SK-N-SH (cell line): ENCODE results near the gene ADCY7. TPM values are rescaled to one million over a fixed set of nuclear protein-coding genes. Genes with fewer than 3 reads are reported as not detected.

Source experiments
- CTCF ChIA-PET: fragments of 300-600, 350-600 bp; formaldehyde crosslinking; extraction: SDS; loops from one replicate; lab custom pipeline; 2021; lab: Yijun Ruan, JAX
- POLR2A ChIA-PET: fragments of 350-600 bp; sonication (Branson Sonifier 250); formaldehyde crosslinking; extraction: SDS; loops from one replicate; lab custom pipeline; 2020; ENCODE audit warnings: antibody characterized with exemption, inconsistent platforms; lab: Yijun Ruan, JAX
- DNase-seq: peaks from one replicate; pipeline ENCODE4 v3.0.0; 2012
- H2AFZ ChIP-seq: fragments of 200-600 bp; sonication (generic); 2 replicates; pipeline ENCODE4 v1.8.1; 2016; ENCODE audit warnings: antibody characterized with exemption, mild to moderate bottlenecking, low read depth
- H3F3A ChIP-seq: fragments of 200-600 bp; sonication (generic); replicated peaks from 2 replicates; pipeline ENCODE3; 2016; ENCODE audit warnings: antibody characterized with exemption, mild to moderate bottlenecking; ENCODE audit not compliant: insufficient read depth
- H3K27ac ChIP-seq, 2 experiments: fragments of 200-500 bp in 1 of 2; fragments of 200-600 bp in 1 of 2; sonication (Bioruptor generic) in 1 of 2; sonication (generic), shearing (Covaris generic) in 1 of 2; 2 replicates each; pipeline versions ENCODE4 v1.5.1 to v1.6.1; 2014 to 2016; ENCODE audit warnings: low read depth in 2 of 2, inconsistent platforms in 1 of 2, low read length in 1 of 2, mild to moderate bottlenecking in 1 of 2, mixed read lengths in 1 of 2
- H3K27me3 ChIP-seq: fragments of 200-600 bp; sonication (generic), shearing (Covaris generic); 2 replicates; pipeline ENCODE4 v1.6.1; 2016; ENCODE audit warnings: mixed run types; ENCODE audit not compliant: insufficient read depth
- H3K36me3 ChIP-seq, 2 experiments: fragments of 200-500 bp in 1 of 2; fragments of 200-600 bp in 1 of 2; sonication (Bioruptor generic) in 1 of 2; sonication (generic) in 1 of 2; replicated peaks in 1 of 2; 2 replicates each; pipeline versions ENCODE3 to v1.5.1; 2014 to 2016; ENCODE audit warnings: low read length in 1 of 2, mild to moderate bottlenecking in 1 of 2; ENCODE audit not compliant: insufficient read depth in 2 of 2, control insufficient read depth in 1 of 2
- H3K4me1 ChIP-seq, 2 experiments: fragments of 200-500 bp in 1 of 2; fragments of 200-600 bp in 1 of 2; sonication (Bioruptor generic) in 1 of 2; sonication (generic), shearing (Covaris generic) in 1 of 2; 2 replicates each; pipeline versions ENCODE4 v1.5.1 to v1.6.1; 2014 to 2016; ENCODE audit warnings: low read depth in 1 of 2, low read length in 1 of 2, mixed run types in 1 of 2; ENCODE audit not compliant: insufficient read depth in 2 of 2, control insufficient read depth in 1 of 2
- H3K4me2 ChIP-seq: fragments of 200-600 bp; sonication (generic), shearing (Covaris generic); 2 replicates; pipeline ENCODE4 v1.6.1; 2017; ENCODE audit warnings: mixed run types
- H3K4me3 ChIP-seq, 2 experiments: fragments of 200-500 bp in 1 of 2; fragments of 200-600 bp in 1 of 2; sonication (Bioruptor generic) in 1 of 2; sonication (generic), shearing (Covaris generic) in 1 of 2; 2 replicates each; pipeline versions ENCODE4 v1.5.1 to v1.8.1; 2014 to 2016; ENCODE audit warnings: low read depth in 2 of 2, inconsistent platforms in 1 of 2, low read length in 1 of 2, mild to moderate bottlenecking in 1 of 2, mixed read lengths in 1 of 2, moderate library complexity in 1 of 2
- H3K79me2 ChIP-seq: fragments of 200-600 bp; sonication (generic); 2 replicates; pipeline ENCODE4 v1.8.1; 2017; ENCODE audit warnings: mild to moderate bottlenecking; ENCODE audit not compliant: insufficient read depth
- H3K9ac ChIP-seq: fragments of 200-600 bp; sonication (generic); 2 replicates; pipeline ENCODE4 v1.6.1; 2017; ENCODE audit warnings: mixed run types
- H3K9me2 ChIP-seq: fragments of 200-600 bp; sonication (generic); 2 replicates; pipeline ENCODE4 v1.6.1; 2017; ENCODE audit warnings: mixed run types
- H3K9me3 ChIP-seq: fragments of 200-600 bp; sonication (generic); 2 replicates; pipeline ENCODE4 v1.6.1; 2017; ENCODE audit warnings: mixed run types, mild to moderate bottlenecking, moderate library complexity
- H4K20me1 ChIP-seq: fragments of 200-600 bp; sonication (generic); 2 replicates; pipeline ENCODE4 v1.6.1; 2017; ENCODE audit warnings: mild to moderate bottlenecking, mixed run types; ENCODE audit not compliant: insufficient read depth
- ELF1 ChIP-seq: IDR thresholded peaks from 2 replicates; pipeline ENCODE4 v1.4.0; 2012
- EP300 ChIP-seq, 2 experiments: IDR thresholded peaks; 2 replicates each; pipeline versions ENCODE4 v1.4.0 to v1.6.1; 2012; ENCODE audit warnings: borderline replicate concordance in 1 of 2, low read depth in 1 of 2, low read length in 1 of 2
- FOXM1 ChIP-seq: IDR thresholded peaks from 2 replicates; pipeline ENCODE4 v1.4.0; 2012; ENCODE audit warnings: low read depth, mild to moderate bottlenecking
- IRF3 ChIP-seq: fragments of 150-350 bp; IDR thresholded peaks from 2 replicates; pipeline ENCODE4 v1.6.1; 2016; ENCODE audit warnings: mild to moderate bottlenecking, low read depth, low read length
- NRF1 ChIP-seq: IDR thresholded peaks from 2 replicates; pipeline ENCODE4 v1.6.1; 2012; ENCODE audit warnings: low read depth, mild to moderate bottlenecking, low read length
- RAD21 ChIP-seq: IDR thresholded peaks from 2 replicates; pipeline ENCODE4 v1.6.1; 2012; ENCODE audit warnings: mild to moderate bottlenecking, low read length
- SMC3 ChIP-seq: IDR thresholded peaks from 2 replicates; pipeline ENCODE4 v1.6.1; 2012; ENCODE audit warnings: low read depth, low read length, improper control_type of control experiment
- ZBTB33 ChIP-seq: IDR thresholded peaks from 2 replicates; pipeline ENCODE4 v1.4.0; 2012; ENCODE audit warnings: low read depth, borderline replicate concordance
- WGBS: methylation state at CpG from one replicate; pipeline ENCODE4 v1.1.6; 2017; ENCODE audit warnings: low lambda C conversion rate; 5-methylcytosine and 5-hydroxymethylcytosine counted together
- polyA plus RNA-seq, 3 experiments: library from polyadenylated mRNA; depleted of rRNA; stranded (reverse); fragments of >200 nt; gene quantifications; 2 replicates each; pipeline ENCODE4 v1.2.3, GENCODE V29; 2012
- TF ChIP-seq, protein P1 (sequence below): IDR thresholded peaks from 2 replicates; pipeline ENCODE4; 2012

ADCY7 gene
- polyA plus RNA-seq, 1 of the 3 experiments (the other 2 are of a cell fraction), result 14.3 TPM

DNA sequence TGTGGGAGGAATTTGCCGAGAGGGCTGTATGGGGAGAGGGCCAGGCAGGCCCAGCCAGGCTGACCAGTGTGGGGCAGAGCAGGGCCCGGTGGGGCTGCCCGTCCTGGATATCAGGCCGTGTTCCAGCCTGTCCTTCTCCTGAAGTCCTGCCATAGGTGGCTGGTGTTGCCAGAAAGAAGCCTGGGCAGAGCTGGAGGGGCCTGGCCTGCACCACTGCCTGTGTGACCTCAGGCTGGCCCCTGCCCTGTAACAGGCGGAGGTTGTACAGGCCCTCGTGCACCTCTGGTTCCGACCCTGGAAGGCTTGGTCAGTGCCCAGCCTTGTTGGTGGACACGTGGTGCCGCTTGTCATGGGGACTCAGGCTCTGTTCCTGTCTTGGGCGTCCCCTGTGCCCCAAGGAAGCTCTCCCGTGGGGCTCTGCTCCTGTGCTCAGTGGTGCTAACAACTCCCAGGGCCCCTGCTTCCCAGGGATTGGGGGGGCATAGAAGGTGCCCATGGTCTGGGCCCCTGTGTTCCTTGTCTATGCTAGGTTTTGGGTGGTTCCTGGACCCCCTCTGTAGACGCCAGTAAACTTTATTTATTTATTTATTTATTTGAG, 33.3 kb downstream of the ADCY7 start:
- Histone ChIP-seq H3K9me2 (no peaks in the 10 kb centered on the region), H3F3A (no peaks in the 10 kb centered on the region), H3K9me3 (no peaks in the 10 kb centered on the region), H3K4me2 (no peak overlapping the region), H4K20me1 (no peaks in the 10 kb centered on the region), H3K27me3 (no peaks in the 10 kb centered on the region), H3K79me2 (no peaks in the 10 kb centered on the region)
- DNase-seq, result peak; percentile 26
- POLR2A ChIA-PET, result no interaction called here
- TF ChIP-seq, protein P1, sequence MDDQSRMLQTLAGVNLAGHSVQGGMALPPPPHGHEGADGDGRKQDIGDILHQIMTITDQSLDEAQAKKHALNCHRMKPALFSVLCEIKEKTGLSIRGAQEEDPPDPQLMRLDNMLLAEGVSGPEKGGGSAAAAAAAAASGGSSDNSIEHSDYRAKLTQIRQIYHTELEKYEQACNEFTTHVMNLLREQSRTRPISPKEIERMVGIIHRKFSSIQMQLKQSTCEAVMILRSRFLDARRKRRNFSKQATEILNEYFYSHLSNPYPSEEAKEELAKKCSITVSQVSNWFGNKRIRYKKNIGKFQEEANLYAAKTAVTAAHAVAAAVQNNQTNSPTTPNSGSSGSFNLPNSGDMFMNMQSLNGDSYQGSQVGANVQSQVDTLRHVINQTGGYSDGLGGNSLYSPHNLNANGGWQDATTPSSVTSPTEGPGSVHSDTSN, result no peak
- TF ChIP-seq ELF1 (no peak), IRF3 (no peak)
- TF ChIP-seq, all 33 proteins: peak for 0
- H3K4me1 ChIP-seq, result peaks cover 0 to 21% of the 10 kb centered on the region in 2 experiments; a peak in 1 of 4 replicates
- no peak overlapping the region for H2AFZ ChIP-seq
- no peak overlapping the region; a peak in 1 of 4 replicates for H3K27ac ChIP-seq
- no peak overlapping the region for H3K9ac ChIP-seq
- H3K36me3 ChIP-seq, result peaks cover 0 to 2% of the 10 kb centered on the region in 2 experiments
- no peak overlapping the region for H3K4me3 ChIP-seq
- CTCF ChIA-PET, result interaction anchor here (1.0 kb wide), 1 partner anchor 275 kb away, joined by 3 read pairs; the partner anchor contains the start of gene CNEP1R1
- 86% methylated on average over 2 of the region's 12 CpGs for WGBS

DNA sequence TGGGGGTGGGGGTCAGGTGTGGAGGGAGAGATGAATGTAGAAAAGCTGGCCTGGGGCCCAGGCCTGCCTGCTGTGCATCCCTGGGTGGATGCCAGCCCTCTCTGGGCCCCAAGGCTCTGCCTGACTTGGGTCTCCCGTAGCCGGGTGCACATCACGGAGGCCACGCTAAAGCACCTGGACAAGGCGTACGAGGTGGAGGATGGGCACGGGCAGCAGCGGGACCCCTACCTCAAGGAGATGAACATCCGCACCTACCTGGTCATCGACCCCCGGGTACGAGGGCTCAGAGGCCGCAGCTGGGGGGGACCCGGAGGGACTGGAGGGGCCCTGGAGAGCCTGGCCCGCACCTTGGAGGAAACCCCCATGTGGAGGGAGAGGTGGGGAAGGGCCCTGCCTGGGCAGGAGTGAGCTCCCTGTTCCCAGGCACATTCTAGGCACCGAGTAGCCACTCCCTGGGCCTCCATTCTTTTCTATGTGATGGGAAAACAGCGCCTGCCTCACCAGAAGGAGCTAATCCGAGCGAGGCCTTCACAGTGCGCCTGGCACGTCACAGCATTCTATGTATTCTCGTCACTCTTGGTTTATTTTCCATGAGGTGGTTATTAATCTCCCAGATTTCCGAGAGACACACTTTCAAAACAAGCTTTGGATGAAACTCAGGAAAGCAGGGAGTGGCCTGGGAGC, 34.7 kb downstream of the ADCY7 start:
- 91% methylated on average over 21 of the region's 23 CpGs for WGBS
- H3K9ac ChIP-seq, result no peak overlapping the region

More for the DNA sequence above, 34.7 kb downstream of the ADCY7 start:
- no peak overlapping the region for H2AFZ ChIP-seq
- H3K9me3 ChIP-seq, result no peaks in the 10 kb centered on the region
- H3K4me2 ChIP-seq, result no peak overlapping the region
- no peaks in the 10 kb centered on the region for H4K20me1 ChIP-seq
- POLR2A ChIA-PET, result no interaction called here
- H3K27me3 ChIP-seq, result no peaks in the 10 kb centered on the region
- peaks cover 0 to 21% of the 10 kb centered on the region in 2 experiments; a peak in 1 of 4 replicates for H3K4me1 ChIP-seq
- CTCF ChIA-PET, result interaction anchor here (0.6 to 3.0 kb wide), 3 partner anchors 8 to 79 kb away, joined by 3 to 10 read pairs (median 3); no protein-coding TSS in a partner anchor
- no peak overlapping the region for H3K27ac ChIP-seq
- TF ChIP-seq SMC3, result no peak
- no peak for TF ChIP-seq ZBTB33
- no peak for TF ChIP-seq RAD21
- TF ChIP-seq FOXM1, result no peak
- no peak for TF ChIP-seq EP300 (IDR thresholded peaks at IDR 0.05; ENCODE audit: borderline replicate concordance in 1 of 2, low read depth in 1 of 2, low read length in 1 of 2)
- TF ChIP-seq NRF1, result no peak
- DNase-seq, result peak; percentile 24
- H3K36me3 ChIP-seq, result peaks cover 0 to 2% of the 10 kb centered on the region in 2 experiments
- H3K9me2 ChIP-seq, result no peaks in the 10 kb centered on the region
- no peaks in the 10 kb centered on the region for H3K79me2 ChIP-seq
- H3F3A ChIP-seq, result no peaks in the 10 kb centered on the region
- no peak overlapping the region for H3K4me3 ChIP-seq
